ENCODE results near the gene MFF. TPM values are rescaled to one million over a fixed set of nuclear protein-coding genes. Genes with fewer than 3 reads are reported as not detected.

Gene MFF
- total RNA-seq, 1 experiment from 2014 or later, result 161 TPM

DNA sequence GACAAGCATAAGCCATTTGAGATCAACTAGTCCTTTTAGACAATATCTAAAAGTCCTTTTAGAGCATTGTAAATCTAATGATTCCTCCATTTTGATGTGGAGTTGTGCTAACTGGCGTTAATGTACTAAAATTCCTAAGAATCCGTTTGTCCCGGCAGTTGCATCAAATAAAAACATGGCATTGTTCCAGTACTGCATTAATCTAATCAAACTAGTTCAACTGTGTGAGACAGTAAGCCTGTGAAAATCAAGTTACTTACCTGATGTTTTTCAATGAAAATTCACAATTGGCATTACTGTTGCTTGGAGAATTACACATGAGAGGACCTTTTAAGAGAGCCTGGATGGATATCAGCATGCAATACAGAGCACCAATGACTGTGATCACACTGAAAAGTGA lies 40.8 kb downstream of the MFF start:
- no peaks in the 10 kb centered on the region for H3K27me3 ChIP-seq (replicated peaks; ENCODE audit: control insufficient read depth, insufficient read depth, low read length)
- Mint-ChIP-seq H3K4me3 (ENCODE audit: unreplicated experiment) (no peak overlapping the region), H3K36me3 (ENCODE audit: insufficient read depth, unreplicated experiment) (peaks cover 15% of the 10 kb centered on the region), H3K27ac (ENCODE audit: unreplicated experiment) (no peak overlapping the region), H3K27me3 (ENCODE audit: insufficient read depth, unreplicated experiment) (no peaks in the 10 kb centered on the region), H3K9me3 (ENCODE audit: unreplicated experiment) (no peaks in the 10 kb centered on the region), H3K4me1 (ENCODE audit: low read depth, unreplicated experiment) (no peaks in the 10 kb centered on the region)
- ChIA-PET CTCF (no interaction called here), POLR2A (no interaction called here)
- no TSS peak for BruUV-seq (replicated peaks)
- intact Hi-C loops (cut with micrococcal nuclease; ENCODE audit: unreplicated experiment), result no loop called here
- DNase-seq, result no peak
- no peaks in the 10 kb centered on the region for H3K9me3 ChIP-seq
- TF ChIP-seq, protein P1, sequence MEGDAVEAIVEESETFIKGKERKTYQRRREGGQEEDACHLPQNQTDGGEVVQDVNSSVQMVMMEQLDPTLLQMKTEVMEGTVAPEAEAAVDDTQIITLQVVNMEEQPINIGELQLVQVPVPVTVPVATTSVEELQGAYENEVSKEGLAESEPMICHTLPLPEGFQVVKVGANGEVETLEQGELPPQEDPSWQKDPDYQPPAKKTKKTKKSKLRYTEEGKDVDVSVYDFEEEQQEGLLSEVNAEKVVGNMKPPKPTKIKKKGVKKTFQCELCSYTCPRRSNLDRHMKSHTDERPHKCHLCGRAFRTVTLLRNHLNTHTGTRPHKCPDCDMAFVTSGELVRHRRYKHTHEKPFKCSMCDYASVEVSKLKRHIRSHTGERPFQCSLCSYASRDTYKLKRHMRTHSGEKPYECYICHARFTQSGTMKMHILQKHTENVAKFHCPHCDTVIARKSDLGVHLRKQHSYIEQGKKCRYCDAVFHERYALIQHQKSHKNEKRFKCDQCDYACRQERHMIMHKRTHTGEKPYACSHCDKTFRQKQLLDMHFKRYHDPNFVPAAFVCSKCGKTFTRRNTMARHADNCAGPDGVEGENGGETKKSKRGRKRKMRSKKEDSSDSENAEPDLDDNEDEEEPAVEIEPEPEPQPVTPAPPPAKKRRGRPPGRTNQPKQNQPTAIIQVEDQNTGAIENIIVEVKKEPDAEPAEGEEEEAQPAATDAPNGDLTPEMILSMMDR (IDR thresholded peaks at IDR 0.05; ENCODE audit: insufficient read depth in 1 of 2, low read depth in 1 of 2, low read length in 1 of 2, severe bottlenecking in 1 of 2, unreplicated experiment in 1 of 2), result no peak
- no peak overlapping the region for H3K4me3 ChIP-seq (ENCODE audit: low read depth, low read length)
- H3K36me3 ChIP-seq (ENCODE audit: control insufficient read depth, insufficient read depth, low read length), result no peaks in the 10 kb centered on the region
- no peaks in the 10 kb centered on the region for H3K4me1 ChIP-seq

DNA sequence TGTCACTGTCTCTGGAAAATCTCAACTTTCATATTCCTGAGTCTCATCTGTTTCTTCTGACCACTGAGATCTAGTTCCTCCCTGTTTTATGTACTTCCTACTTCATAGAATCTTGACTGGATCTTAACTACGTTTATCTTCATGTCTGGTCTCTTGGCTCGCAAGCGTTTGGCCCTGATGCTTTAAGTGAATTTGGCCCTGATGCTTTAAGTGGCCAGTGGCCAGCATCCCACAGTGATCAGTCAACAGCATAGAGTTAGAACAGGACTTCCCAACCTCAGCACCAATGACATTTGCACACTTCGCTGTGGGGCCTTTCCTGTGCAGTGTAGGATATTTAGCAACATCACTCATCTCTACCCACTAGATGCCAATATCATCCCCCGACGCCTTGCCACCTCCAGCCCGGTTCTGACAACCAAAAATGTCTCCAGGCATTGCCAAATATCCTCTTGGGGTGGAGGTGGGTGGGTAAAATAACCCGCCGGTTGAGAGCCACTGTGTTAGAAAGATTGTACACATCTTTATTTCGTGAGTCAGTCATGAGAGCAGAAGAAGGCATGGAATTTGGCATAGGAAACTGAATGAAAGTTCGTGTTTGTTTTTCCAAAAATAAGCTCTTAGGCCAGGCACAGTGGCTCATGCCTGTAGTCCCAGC lies 41.8 kb downstream of the MFF start:
- CTCF ChIA-PET, result no interaction called here
- H3K4me1 ChIP-seq, result no peaks in the 10 kb centered on the region
- H3K9me3 Mint-ChIP-seq (ENCODE audit: unreplicated experiment), result no peaks in the 10 kb centered on the region
- no peaks in the 10 kb centered on the region for H3K27me3 Mint-ChIP-seq (ENCODE audit: insufficient read depth, unreplicated experiment)
- intact Hi-C loops (cut with micrococcal nuclease; ENCODE audit: unreplicated experiment), result no loop called here
- H3K4me3 Mint-ChIP-seq (ENCODE audit: unreplicated experiment), result no peak overlapping the region
- H3K27me3 ChIP-seq (replicated peaks; ENCODE audit: control insufficient read depth, insufficient read depth, low read length), result no peaks in the 10 kb centered on the region
- H3K36me3 ChIP-seq (ENCODE audit: control insufficient read depth, insufficient read depth, low read length), result no peaks in the 10 kb centered on the region
- no peak overlapping the region for H3K27ac Mint-ChIP-seq (ENCODE audit: unreplicated experiment)
- BruUV-seq (replicated peaks), result no TSS peak
- H3K9me3 ChIP-seq, result no peaks in the 10 kb centered on the region
- H3K4me3 ChIP-seq (ENCODE audit: low read depth, low read length), result no peak overlapping the region
- no peaks in the 10 kb centered on the region for H3K4me1 Mint-ChIP-seq (ENCODE audit: low read depth, unreplicated experiment)
- TF ChIP-seq, protein P1 (IDR thresholded peaks at IDR 0.05; ENCODE audit: insufficient read depth in 1 of 2, low read depth in 1 of 2, low read length in 1 of 2, severe bottlenecking in 1 of 2, unreplicated experiment in 1 of 2), result no peak
- DNase-seq, result no peak
- POLR2A ChIA-PET, result no interaction called here
- peaks cover 6% of the 10 kb centered on the region for H3K36me3 Mint-ChIP-seq (ENCODE audit: insufficient read depth, unreplicated experiment)

DNA sequence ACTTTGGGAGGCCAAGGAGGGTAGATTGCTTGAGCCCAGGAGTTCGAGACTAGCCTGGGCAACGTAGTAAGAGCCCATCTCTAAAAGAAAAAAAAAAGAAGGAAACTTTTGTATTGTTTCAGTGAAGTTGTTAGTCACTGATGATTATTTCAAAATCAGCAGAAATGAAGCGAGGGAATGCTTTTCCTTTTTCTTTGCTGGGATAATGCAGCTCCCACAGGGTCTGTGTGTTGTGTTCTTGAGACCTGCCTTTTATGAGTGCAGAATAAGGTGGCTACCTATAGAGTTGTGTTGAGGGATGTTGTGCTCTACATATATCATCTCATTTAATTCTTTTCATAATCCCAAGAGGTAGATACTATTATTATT lies 42.4 kb downstream of the MFF start:
- Histone ChIP-seq H3K36me3 (ENCODE audit: control insufficient read depth, insufficient read depth, low read length) (no peaks in the 10 kb centered on the region), H3K9me3 (no peaks in the 10 kb centered on the region), H3K27me3 (replicated peaks; ENCODE audit: control insufficient read depth, insufficient read depth, low read length) (no peaks in the 10 kb centered on the region), H3K4me1 (no peaks in the 10 kb centered on the region), H3K4me3 (ENCODE audit: low read depth, low read length) (no peak overlapping the region)
- Mint-ChIP-seq H3K4me1 (ENCODE audit: low read depth, unreplicated experiment) (no peaks in the 10 kb centered on the region), H3K4me3 (ENCODE audit: unreplicated experiment) (no peak overlapping the region), H3K27me3 (ENCODE audit: insufficient read depth, unreplicated experiment) (no peaks in the 10 kb centered on the region), H3K36me3 (ENCODE audit: insufficient read depth, unreplicated experiment) (peaks cover 6% of the 10 kb centered on the region), H3K9me3 (ENCODE audit: unreplicated experiment) (no peaks in the 10 kb centered on the region), H3K27ac (ENCODE audit: unreplicated experiment) (no peak overlapping the region)
- TF ChIP-seq, protein P1 (IDR thresholded peaks at IDR 0.05; ENCODE audit: insufficient read depth in 1 of 2, low read depth in 1 of 2, low read length in 1 of 2, severe bottlenecking in 1 of 2, unreplicated experiment in 1 of 2), result no peak
- no peak for DNase-seq
- BruUV-seq (replicated peaks), result no TSS peak
- POLR2A ChIA-PET, result no interaction called here
- CTCF ChIA-PET, result no interaction called here
- intact Hi-C loops (cut with micrococcal nuclease; ENCODE audit: unreplicated experiment), result no loop called here

All from Caco-2 (cell line).